Measurements from ENCODE around the gene AGTRAP.

The AGTRAP gene

GRCh38 chr1:11735531-11735853 lies 444 bp upstream of the AGTRAP start:
- no peak for DNase-seq (ENCODE audit: low read depth in 2 of 2)

GRCh38 chr1:11736746-11737639 lies 1.1 kb downstream of the AGTRAP start:
- DNase-seq (ENCODE audit: low read depth in 2 of 2), result peak in 1 of 2 donors; percentile 25

DNA sequence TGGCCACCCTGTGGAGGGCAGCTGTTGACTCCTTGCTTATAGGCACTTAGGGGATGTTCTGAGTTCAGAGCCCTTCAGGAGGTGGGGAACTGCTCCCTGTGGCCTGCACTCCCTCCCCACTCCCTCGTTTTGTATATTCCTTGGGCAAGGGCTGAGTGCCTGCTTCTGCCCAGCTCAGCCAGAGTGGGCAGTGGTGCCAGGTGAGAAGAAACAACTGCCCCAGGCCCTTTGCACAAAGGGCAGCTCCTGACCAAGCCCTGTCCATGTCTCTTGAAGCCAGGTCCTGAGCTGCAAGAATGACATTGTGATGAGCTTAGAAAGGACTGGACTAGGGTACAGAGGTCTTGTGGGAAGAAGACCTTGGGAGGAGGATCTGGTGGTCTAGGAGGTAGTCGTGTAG lies 2.2 kb downstream of the AGTRAP start:
- DNase-seq (ENCODE audit: low read depth in 2 of 2), result no peak

DNA sequence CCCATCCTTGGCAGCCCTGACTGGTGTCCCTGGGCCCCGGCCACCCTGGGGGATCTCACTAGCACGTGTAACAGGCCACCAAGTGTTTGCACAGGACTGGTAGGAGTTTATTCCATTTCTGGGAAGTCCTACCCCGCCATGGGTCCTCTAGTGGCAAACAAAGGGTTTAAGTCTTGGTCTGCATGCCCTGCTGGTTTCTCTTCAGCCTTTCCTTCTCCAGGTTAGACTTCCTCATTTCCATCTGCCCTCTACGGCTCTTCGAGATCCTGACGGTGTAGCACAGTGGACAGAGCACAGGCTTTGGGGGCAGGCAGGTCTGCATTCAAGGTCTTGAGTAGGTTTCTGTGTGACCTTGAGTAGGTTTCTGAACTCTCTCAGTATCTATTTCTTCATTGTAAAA lies 2.8 kb downstream of the AGTRAP start:
- DNase-seq (ENCODE audit: low read depth in 2 of 2), result no peak

GRCh38 chr1:11740258-11741192 lies 4.6 kb downstream of the AGTRAP start:
- peak in 1 of 2 donors; percentile 18 for DNase-seq (ENCODE audit: low read depth in 2 of 2)

- no peak for DNase-seq (ENCODE audit: low read depth in 2 of 2)
Measured at GRCh38 chr1:11741482-11741881, 5.5 kb downstream of the AGTRAP start.

- DNase-seq (ENCODE audit: low read depth in 2 of 2), result no peak
Measured at GRCh38 chr1:11741919-11742558, 6.1 kb downstream of the AGTRAP start.

- DNase-seq (ENCODE audit: low read depth in 2 of 2), result no peak
Measured at GRCh38 chr1:11744287-11744686, 8.4 kb downstream of the AGTRAP start.

GRCh38 chr1:11746092-11746491 lies 10.2 kb downstream of the AGTRAP start:
- DNase-seq (ENCODE audit: low read depth in 2 of 2), result no peak

DNA sequence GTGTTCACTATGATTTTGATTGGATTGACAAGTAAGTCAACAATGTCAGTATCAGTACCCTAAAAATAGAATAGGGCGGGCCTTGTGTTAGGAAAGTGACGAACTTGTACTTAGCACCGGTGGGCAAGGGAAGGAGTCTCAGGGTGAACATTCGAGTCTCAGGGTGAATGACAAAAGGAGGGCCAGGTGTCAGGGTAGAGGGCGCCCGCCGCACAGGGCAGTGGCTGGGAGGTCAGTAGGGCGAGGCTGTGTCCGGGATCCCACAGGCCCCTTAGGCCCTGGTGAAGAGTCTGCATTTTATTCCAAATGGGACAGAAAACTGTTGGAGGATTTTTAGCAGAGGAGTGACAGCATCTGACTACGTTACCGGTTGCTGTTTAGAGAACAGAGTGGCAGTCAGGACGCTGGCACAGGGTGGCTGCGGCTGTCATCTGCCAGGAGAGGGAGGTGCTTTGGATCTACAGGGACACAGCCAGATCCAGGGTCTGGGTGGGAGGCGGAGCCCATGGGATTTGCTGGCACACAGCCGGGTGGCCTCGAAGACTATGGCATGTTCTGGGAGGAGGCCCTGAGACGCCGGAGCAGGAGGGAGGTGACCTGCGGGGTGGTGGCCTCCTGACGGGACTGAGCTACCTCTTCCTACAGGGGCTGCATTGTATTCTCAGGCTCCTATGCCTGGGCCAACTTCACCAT lies 11.0 kb downstream of the AGTRAP start:
- no peak for DNase-seq (ENCODE audit: low read depth in 2 of 2)

DNA sequence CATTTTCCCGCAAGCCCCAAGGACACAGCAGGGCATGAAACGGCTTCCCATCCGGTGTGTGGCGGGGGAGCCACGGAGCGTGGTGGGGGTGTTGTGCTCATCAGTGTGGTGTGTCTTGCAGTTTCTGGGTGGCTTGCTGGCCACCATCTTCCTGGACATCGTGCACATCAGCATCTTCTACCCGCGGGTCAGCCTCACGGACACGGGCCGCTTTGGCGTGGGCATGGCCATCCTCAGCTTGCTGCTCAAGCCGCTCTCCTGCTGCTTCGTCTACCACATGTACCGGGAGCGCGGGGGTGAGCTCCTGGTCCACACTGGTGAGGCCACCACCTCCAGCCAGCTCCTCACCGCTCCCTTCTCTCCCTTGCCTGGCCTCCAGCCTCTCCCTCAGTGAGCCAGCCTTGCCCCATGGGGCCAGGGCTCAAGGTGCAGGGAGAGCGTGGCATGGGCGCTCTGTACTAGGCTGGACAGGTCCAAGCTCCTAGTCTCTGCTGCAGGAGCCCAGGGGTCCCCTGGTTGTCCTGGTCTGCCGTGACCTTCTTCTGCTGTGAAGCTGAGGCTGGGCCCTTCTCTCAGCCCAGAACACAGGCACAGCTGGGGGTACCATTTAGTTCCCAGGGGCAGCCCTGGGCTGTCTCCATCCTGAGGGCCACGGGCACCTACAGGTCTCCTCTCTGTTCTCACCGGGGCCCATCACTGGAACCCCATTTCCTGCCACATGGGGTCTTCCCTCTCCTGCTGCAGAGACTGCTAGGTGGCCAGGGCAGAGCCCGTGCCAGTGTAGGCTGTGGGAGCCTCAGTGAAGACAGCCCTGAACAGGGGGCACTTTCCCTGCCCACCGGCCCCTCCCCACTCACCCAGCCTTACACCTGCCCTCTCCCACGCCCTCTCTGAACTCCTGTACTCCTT lies 12.6 kb downstream of the AGTRAP start:
- no peak for DNase-seq (ENCODE audit: low read depth in 2 of 2)

DNA sequence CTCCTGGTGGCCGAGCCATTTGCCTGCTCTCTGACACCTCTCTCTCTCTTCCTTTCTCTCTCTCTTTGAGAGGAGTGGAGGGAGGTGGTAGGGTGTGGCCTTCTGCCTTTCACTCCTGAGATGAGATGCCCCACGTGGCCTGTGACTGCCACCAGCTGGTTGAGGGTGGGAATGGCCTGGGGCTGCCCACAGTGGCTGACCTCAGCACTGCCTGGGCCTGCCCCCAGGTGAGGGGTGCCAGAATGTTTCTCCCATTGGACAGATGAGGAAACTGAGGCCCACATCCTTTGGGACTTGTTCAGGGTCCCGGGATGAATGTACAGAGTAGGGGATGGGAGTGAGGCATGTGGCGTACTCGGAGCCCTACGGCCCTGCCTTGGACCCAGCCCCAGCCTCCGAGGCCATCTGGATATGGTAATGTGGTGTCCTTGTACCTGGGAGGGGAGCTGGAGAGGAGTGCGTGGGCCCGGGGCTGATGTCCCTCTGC lies 13.3 kb downstream of the AGTRAP start:
- peak in 1 of 2 donors; percentile 10 for DNase-seq (ENCODE audit: low read depth in 2 of 2)

DNA sequence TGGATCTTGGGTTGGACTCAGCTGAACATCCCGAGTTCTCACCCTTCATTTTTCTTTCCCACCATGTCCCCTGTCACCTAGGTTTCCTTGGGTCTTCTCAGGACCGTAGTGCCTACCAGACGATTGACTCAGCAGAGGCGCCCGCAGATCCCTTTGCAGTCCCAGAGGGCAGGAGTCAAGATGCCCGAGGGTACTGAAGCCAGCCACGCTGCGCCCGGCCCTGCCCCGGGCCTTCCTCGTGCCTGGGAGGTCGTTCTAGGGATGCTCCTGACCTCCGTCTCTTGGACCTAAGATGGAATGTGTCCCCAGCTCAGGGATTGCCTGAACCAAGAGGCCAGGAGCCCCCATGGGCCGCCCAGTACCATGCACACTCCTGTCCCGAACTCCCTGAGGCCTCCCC lies 14.1 kb downstream of the AGTRAP start:
- DNase-seq (ENCODE audit: low read depth in 2 of 2), result no peak

- DNase-seq (ENCODE audit: low read depth in 2 of 2), result no peak
Measured at GRCh38 chr1:11751087-11751486, 15.2 kb downstream of the AGTRAP start.

GRCh38 chr1:11752359-11753088 lies 16.6 kb downstream of the AGTRAP start:
- DNase-seq (ENCODE audit: low read depth in 2 of 2), result no peak

- DNase-seq (ENCODE audit: low read depth in 2 of 2), result no peak
Measured at GRCh38 chr1:11753555-11754208, 17.7 kb downstream of the AGTRAP start.

DNA sequence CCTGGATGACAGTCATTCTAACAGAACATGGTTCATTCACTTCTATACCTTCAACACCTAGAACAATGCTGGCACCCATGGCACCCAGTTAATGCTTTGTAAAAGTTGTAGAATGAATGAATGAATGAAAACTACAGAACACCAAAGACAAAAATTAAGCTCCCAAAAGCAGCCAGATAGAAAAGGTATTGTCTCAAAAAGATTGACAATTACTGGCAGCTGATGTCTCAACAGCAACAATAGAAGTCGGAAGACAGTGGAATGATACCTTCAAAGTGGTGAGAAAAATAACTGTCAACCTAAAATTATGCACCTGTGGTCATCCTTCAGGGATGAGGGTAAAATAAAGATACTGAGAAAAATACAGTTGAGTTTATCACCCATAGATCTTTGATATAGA lies 21.1 kb downstream of the AGTRAP start:
- DNase-seq (ENCODE audit: low read depth in 2 of 2), result no peak

DNA sequence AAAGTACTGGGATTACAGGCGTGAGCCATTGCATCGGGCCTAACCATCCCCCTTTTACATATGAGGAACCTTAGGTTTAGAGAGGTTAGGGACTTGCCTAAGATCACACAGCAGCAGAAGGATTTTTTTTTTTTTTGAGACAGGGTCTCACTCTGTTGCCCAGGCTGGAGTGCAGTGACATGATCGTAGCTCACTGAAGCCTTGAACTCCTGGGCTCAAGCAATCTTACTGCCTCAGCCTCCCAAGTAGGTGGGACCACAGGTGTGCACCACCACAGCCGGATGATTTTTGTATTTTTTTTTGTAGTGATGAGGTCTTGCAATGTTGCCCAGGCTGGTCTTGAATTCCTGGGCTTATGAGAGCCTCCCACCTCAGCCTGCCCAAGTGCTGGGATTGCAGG lies 23.9 kb downstream of the AGTRAP start:
- no peak for DNase-seq (ENCODE audit: low read depth in 2 of 2)

- DNase-seq (ENCODE audit: low read depth in 2 of 2), result no peak
Measured at GRCh38 chr1:11761285-11761684, 25.3 kb downstream of the AGTRAP start.
